H1 (cell line): ENCODE data around the gene VIT. TPM values are rescaled to one million over a fixed set of nuclear protein-coding genes. Genes with fewer than 3 reads are reported as not detected.

ENCODE experiments used
- CTCF ChIA-PET: fragments of 300-600 bp; sonication (Branson Sonifier 250); formaldehyde crosslinking; loops from one replicate; lab custom pipeline; 2021; ENCODE audit not compliant: partially characterized antibody; lab: Charles Lee
- POLR2A ChIA-PET: fragments of 300-600 bp; sonication (Branson Sonifier 250); formaldehyde crosslinking; loops from one replicate; lab custom pipeline; 2021; ENCODE audit warnings: inconsistent platforms; ENCODE audit not compliant: partially characterized antibody; lab: Charles Lee
- DNase-seq, 2 experiments: peaks; one replicate each; pipeline versions ENCODE4 v3.0.0 to v3.0.0-alpha.2; 2010 to 2022; ENCODE audit warnings: low spot score in 2 of 2, low read depth in 1 of 2, mixed read lengths in 1 of 2
- FAIRE-seq: peaks from 2 replicates; lab custom pipeline; 2011; peaks lifted over from hg19 to GRCh38; lab: Jason Lieb, UNC
- H2AFZ ChIP-seq: 2 replicates; pipeline ENCODE4 v1.8.1; 2012; ENCODE audit warnings: low read length, inconsistent platforms
- H2AK5ac ChIP-seq: 2 replicates; pipeline ENCODE4 v1.6.1; 2013; ENCODE audit warnings: low read depth, low read length
- H2BK120ac ChIP-seq: replicated peaks from 2 replicates; pipeline ENCODE3; 2013; ENCODE audit warnings: low read depth, low read length, inconsistent platforms
- H2BK12ac ChIP-seq: 2 replicates; pipeline ENCODE4 v1.6.1; 2013; ENCODE audit warnings: low read depth, low read length
- H2BK15ac ChIP-seq: 2 replicates; pipeline ENCODE4 v1.6.1; 2013; ENCODE audit warnings: low read length
- H2BK20ac ChIP-seq: 2 replicates; pipeline ENCODE4 v1.6.1; 2013; ENCODE audit warnings: low read length
- H2BK5ac ChIP-seq: 2 replicates; pipeline ENCODE4 v1.6.1; 2013; ENCODE audit warnings: low read depth, low read length
- H3K14ac ChIP-seq: 2 replicates; pipeline ENCODE4 v1.6.1; 2013; ENCODE audit warnings: inconsistent platforms; ENCODE audit not compliant: insufficient read length
- H3K18ac ChIP-seq: 2 replicates; pipeline ENCODE4 v1.6.1; 2013; ENCODE audit warnings: low read length; ENCODE audit errors: extremely low read depth
- H3K23ac ChIP-seq: 2 replicates; pipeline ENCODE4 v1.6.1; 2013; ENCODE audit warnings: inconsistent platforms; ENCODE audit not compliant: insufficient read length
- H3K23me2 ChIP-seq: 2 replicates; pipeline ENCODE4 v1.6.1; 2013; ENCODE audit warnings: low read depth, low read length
- H3K27ac ChIP-seq: 2 replicates; pipeline ENCODE4 v1.6.1; 2011; ENCODE audit warnings: low read depth, low read length, inconsistent platforms
- H3K27me3 ChIP-seq, 4 experiments: replicated peaks in 1 of 4; 1 replicate in 1 of 4; 2 replicates in 3 of 4; pipeline versions ENCODE4 v1.6.1 to v1.8.1; 2011 to 2013; ENCODE audit warnings: low read length in 3 of 4, mild to moderate bottlenecking in 3 of 4, inconsistent platforms in 2 of 4, mixed read lengths in 2 of 4, moderate library complexity in 1 of 4; ENCODE audit not compliant: control insufficient read depth in 3 of 4, insufficient read depth in 3 of 4; ENCODE audit errors: extremely low read depth in 1 of 4
- H3K36me3 ChIP-seq, 4 experiments: 2 replicates each; pipeline versions ENCODE4 v1.6.1 to v1.8.1; 2011 to 2013; ENCODE audit warnings: mild to moderate bottlenecking in 4 of 4, low read length in 3 of 4, moderate library complexity in 2 of 4, control low read depth in 1 of 4, inconsistent platforms in 1 of 4; ENCODE audit not compliant: insufficient read depth in 4 of 4, control insufficient read depth in 2 of 4
- H3K4ac ChIP-seq: replicated peaks from 2 replicates; pipeline ENCODE3; 2013; ENCODE audit warnings: low read length, low read depth, mixed read lengths, inconsistent platforms; ENCODE audit not compliant: insufficient read length
- H3K4me1 ChIP-seq, 4 experiments: replicated peaks in 1 of 4; 1 replicate in 1 of 4; 2 replicates in 3 of 4; pipeline versions ENCODE4 v1.6.1 to v1.8.1; 2011 to 2013; ENCODE audit warnings: low read length in 3 of 4, inconsistent platforms in 2 of 4, mixed read lengths in 1 of 4; ENCODE audit not compliant: insufficient read depth in 4 of 4, control insufficient read depth in 3 of 4
- H3K4me2 ChIP-seq, 2 experiments: 2 replicates each; pipeline versions ENCODE4 v1.6.1 to v1.8.1; 2011 to 2013; ENCODE audit warnings: low read depth in 2 of 2, low read length in 2 of 2, control low read depth in 1 of 2, inconsistent platforms in 1 of 2, mild to moderate bottlenecking in 1 of 2; ENCODE audit not compliant: insufficient read depth in 1 of 2
- H3K4me3 ChIP-seq, 4 experiments: fragments of 200-600, 300-600 bp in 1 of 4; sonication (generic), shearing (Covaris generic), sonication (Bioruptor Twin) in 1 of 4; 2 replicates each; pipeline versions ENCODE4 v1.5.1 to v1.8.1; 2011 to 2016; ENCODE audit warnings: low read length in 4 of 4, low read depth in 3 of 4, control low read depth in 2 of 4, inconsistent platforms in 2 of 4, mild to moderate bottlenecking in 2 of 4, mixed read lengths in 1 of 4, moderate library complexity in 1 of 4; ENCODE audit not compliant: insufficient read depth in 2 of 4; ENCODE audit errors: extremely low read depth in 1 of 4
- H3K56ac ChIP-seq: replicated peaks from 2 replicates; pipeline ENCODE3; 2013; ENCODE audit warnings: low read depth, mild to moderate bottlenecking, mixed read lengths, low read length, inconsistent platforms; ENCODE audit not compliant: insufficient read length
- H3K79me1 ChIP-seq: 2 replicates; pipeline ENCODE4 v1.6.1; 2013; ENCODE audit warnings: low read depth, low read length, control low read depth
- H3K79me2 ChIP-seq, 2 experiments: 2 replicates each; pipeline versions ENCODE4 v1.6.1 to v1.8.1; 2012 to 2013; ENCODE audit warnings: low read length in 2 of 2, mild to moderate bottlenecking in 2 of 2, inconsistent platforms in 1 of 2; ENCODE audit not compliant: insufficient read depth in 2 of 2, control insufficient read depth in 1 of 2
- H3K9ac ChIP-seq, 4 experiments: replicated peaks in 1 of 4; 1 replicate in 1 of 4; 2 replicates in 3 of 4; pipeline versions ENCODE4 v1.6.1 to v1.8.1; 2011 to 2013; ENCODE audit warnings: low read depth in 3 of 4, low read length in 3 of 4, control low read depth in 2 of 4, mild to moderate bottlenecking in 2 of 4, moderate library complexity in 2 of 4, inconsistent platforms in 1 of 4; ENCODE audit errors: extremely low read depth in 1 of 4
- H3K9me3 ChIP-seq, 2 experiments: 2 replicates each; pipeline versions ENCODE4 v1.6.1 to v1.8.1; 2012 to 2013; ENCODE audit warnings: mild to moderate bottlenecking in 2 of 2, moderate library complexity in 2 of 2, control low read depth in 1 of 2, inconsistent platforms in 1 of 2, low read depth in 1 of 2, low read length in 1 of 2, mixed read lengths in 1 of 2; ENCODE audit not compliant: insufficient read depth in 2 of 2
- H4K20me1 ChIP-seq, 2 experiments: replicated peaks in 1 of 2; 2 replicates each; pipeline versions ENCODE3 to v1.8.1; 2011 to 2013; ENCODE audit warnings: inconsistent platforms in 2 of 2, low read length in 2 of 2, mild to moderate bottlenecking in 1 of 2; ENCODE audit not compliant: insufficient read depth in 2 of 2, control insufficient read depth in 1 of 2
- H4K5ac ChIP-seq: 2 replicates; pipeline ENCODE4 v1.6.1; 2013; ENCODE audit warnings: low read length, low read depth, mixed read lengths, inconsistent platforms; ENCODE audit not compliant: insufficient read length
- H4K8ac ChIP-seq: 2 replicates; pipeline ENCODE4 v1.8.0; 2013; ENCODE audit warnings: mild to moderate bottlenecking, moderate library complexity, low read length, inconsistent platforms; ENCODE audit not compliant: insufficient read depth; ENCODE audit errors: extremely low read depth
- H4K91ac ChIP-seq: replicated peaks from 2 replicates; pipeline ENCODE3; 2013; ENCODE audit warnings: low read length, mixed read lengths, inconsistent platforms; ENCODE audit not compliant: insufficient read length
- BCL11A ChIP-seq, 2 experiments: IDR thresholded peaks; one replicate each; pipeline ENCODE4 v1.6.1; 2011; ENCODE audit warnings: low read depth in 2 of 2, low read length in 2 of 2, mild to moderate bottlenecking in 2 of 2
- CBX8 ChIP-seq: fragments of 300-800, 300-1000 bp; sonication (generic); IDR thresholded peaks from 2 replicates; pipeline ENCODE4 v1.7.1; 2016; ENCODE audit warnings: low read depth, low read length, borderline replicate concordance
- CHD1 ChIP-seq: IDR thresholded peaks from 2 replicates; pipeline ENCODE4 v1.6.1; 2012; ENCODE audit warnings: low read depth, low read length, improper control_type of control experiment
- EP300 ChIP-seq, 2 experiments: IDR thresholded peaks; 1 replicate in 1 of 2; 2 replicates in 1 of 2; pipeline ENCODE4 v1.6.1; 2011 to 2012; ENCODE audit warnings: low read depth in 2 of 2, low read length in 2 of 2, mild to moderate bottlenecking in 2 of 2, borderline replicate concordance in 1 of 2, inconsistent platforms in 1 of 2, moderate library complexity in 1 of 2
- GABPA ChIP-seq: IDR thresholded peaks from 2 replicates; pipeline ENCODE4 v1.6.1; 2011; ENCODE audit warnings: mild to moderate bottlenecking, low read length, moderate library complexity, borderline replicate concordance; ENCODE audit not compliant: insufficient read depth
- JUN ChIP-seq: IDR thresholded peaks from 2 replicates; pipeline ENCODE4 v1.6.1; 2011; ENCODE audit warnings: low read depth, mild to moderate bottlenecking, improper control_type of control experiment, low read length
- MAFK ChIP-seq: IDR thresholded peaks from 2 replicates; pipeline ENCODE4 v1.6.1; 2012; ENCODE audit warnings: low read depth, mild to moderate bottlenecking, improper control_type of control experiment, low read length
- POLR2A ChIP-seq, 2 experiments: IDR thresholded peaks; 1 replicate in 1 of 2; 2 replicates in 1 of 2; pipeline ENCODE4 v1.6.1; 2011; ENCODE audit warnings: low read depth in 2 of 2, low read length in 2 of 2, mild to moderate bottlenecking in 2 of 2; ENCODE audit errors: control extremely low read depth in 1 of 2
- POLR2AphosphoS5 ChIP-seq: IDR thresholded peaks from 2 replicates; pipeline ENCODE4 v1.6.1; 2011; ENCODE audit warnings: low read depth, low read length
- SAP30 ChIP-seq: fragments of 300-600 bp; sonication (generic); IDR thresholded peaks from 2 replicates; pipeline ENCODE4 v1.7.1; 2012; ENCODE audit warnings: low read length, moderate library complexity, mild to moderate bottlenecking, inconsistent platforms; ENCODE audit not compliant: insufficient read depth, insufficient replicate concordance
- SP2 ChIP-seq: IDR thresholded peaks from 2 replicates; pipeline ENCODE4 v1.6.1; 2012; ENCODE audit warnings: mild to moderate bottlenecking, low read length, inconsistent platforms
- TBP ChIP-seq: IDR thresholded peaks from 2 replicates; pipeline ENCODE4 v1.6.1; 2011; ENCODE audit warnings: low read depth, low read length, improper control_type of control experiment
- YY1 ChIP-seq: IDR thresholded peaks from 2 replicates; pipeline ENCODE4 v1.6.1; 2011; ENCODE audit warnings: low read depth, mild to moderate bottlenecking, low read length
- ZNF274 ChIP-seq: IDR thresholded peaks from 2 replicates; pipeline ENCODE4 v1.7.0; 2012; ENCODE audit warnings: low read length, borderline replicate concordance; ENCODE audit errors: extremely low read depth
- WGBS, 2 experiments: shearing (Covaris generic) in 1 of 2; methylation state at CpG; one replicate each; pipeline versions ENCODE4 v1.1.6 to v1.1.7; 2013 to 2015; ENCODE audit warnings: low lambda C conversion rate in 2 of 2, mixed read lengths in 2 of 2, inconsistent platforms in 1 of 2, low coverage in 1 of 2, missing lambda C conversion rate in 1 of 2; ENCODE audit not compliant: insufficient replicate concordance in 2 of 2, insufficient coverage in 1 of 2, insufficient read length in 1 of 2; ENCODE audit errors: extremely low coverage in 1 of 2, missing lambda C conversion rate in 1 of 2; 5-methylcytosine and 5-hydroxymethylcytosine counted together
- polyA plus RNA-seq, 7 experiments: library from polyadenylated mRNA; depleted of rRNA in 3 of 7; stranded (reverse) in 5 of 7; unstranded in 2 of 7; fragments of >200 nt in 5 of 7; fragments of 200-250 nt in 2 of 7; gene quantifications; 1 replicate in 5 of 7; 2 replicates in 1 of 7; 4 replicates in 1 of 7; pipeline versions ENCODE4 v1.2.1 to v1.2.3, GENCODE V29; 2011 to 2013; ENCODE audit warnings: missing spikeins in 2 of 7, mixed read lengths in 2 of 7
- total RNA-seq: library from RNA; stranded (reverse); fragmentation: NEBNext Ultra II Directional; extraction: Animal tissue kit (Norgen Biotek cat#: 25700); gene quantifications from 2 replicates; pipeline ENCODE4 v1.2.1, GENCODE V29; 2021

Gene VIT
- total and polyA plus RNA-seq, 2 of the 8 experiments (the other 6 are each of a cell fraction or from before 2014, with no cell fraction given): 0.03 TPM; not detected in 1

DNA sequence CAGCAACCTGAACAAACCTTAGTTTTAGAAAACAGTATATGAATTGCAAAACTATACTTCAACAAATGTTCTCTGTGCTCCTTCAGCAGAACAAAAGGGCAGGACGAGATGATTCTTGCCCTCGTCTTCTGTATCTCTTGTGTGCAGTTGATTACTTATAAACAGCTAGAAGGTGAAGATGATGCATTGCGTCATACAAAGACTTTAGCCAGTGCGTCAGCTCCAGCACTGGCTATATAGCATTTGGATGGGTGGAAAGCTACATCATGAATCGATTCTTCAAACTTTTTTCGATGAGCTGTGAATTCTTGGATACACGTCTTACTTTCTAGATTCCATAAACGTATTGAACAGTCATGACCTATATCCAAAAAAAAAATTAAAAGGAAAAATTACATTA lies 152.8 kb downstream of the VIT start:
- no peak overlapping the region for H3K18ac ChIP-seq
- H2BK20ac ChIP-seq: no peak overlapping the region
- CTCF ChIA-PET: interaction anchor here (0.6 to 0.7 kb wide), 2 partner anchors 18 to 70 kb away, joined by 3 read pairs; no protein-coding TSS in a partner anchor
- no peak overlapping the region for H3K23ac ChIP-seq
- no peaks in the 10 kb centered on the region for H3K23me2 ChIP-seq
- H2BK120ac ChIP-seq: no peak overlapping the region
- H3K56ac ChIP-seq: no peak overlapping the region
- H2BK5ac ChIP-seq: no peak overlapping the region
- no peaks in the 10 kb centered on the region for H3K9me3 ChIP-seq
- WGBS, 2 experiments: 93% methylated on average over 8 of the region's 8 CpGs; no CpG with 5 or more reads in 1 of the 2 experiments
- no peak overlapping the region for H3K14ac ChIP-seq
- H3K4me3 ChIP-seq: no peak overlapping the region
- H3K4ac ChIP-seq: no peak overlapping the region
- DNase-seq (no peak), FAIRE-seq (no peak)
- H4K20me1 ChIP-seq: no peaks in the 10 kb centered on the region
- no peak overlapping the region for H4K91ac ChIP-seq
- no peak overlapping the region for H2AFZ ChIP-seq
- H2AK5ac ChIP-seq: no peak overlapping the region
- H3K36me3 ChIP-seq: peaks cover 2 to 15% (median 7%) of the 10 kb centered on the region in 4 experiments; a peak in 4 of 8 replicates
- H3K79me1 ChIP-seq: no peaks in the 10 kb centered on the region
- no peaks in the 10 kb centered on the region for H3K79me2 ChIP-seq
- H2BK15ac ChIP-seq: no peak overlapping the region
- TF ChIP-seq SP2 (no peak), CBX8 (no peak), ZNF274 (no peak), SAP30 (no peak), YY1 (no peak), EP300 (IDR thresholded peaks at IDR 0.05; ENCODE audit: borderline replicate concordance in 1 of 2, low read depth in 2 of 2, low read length in 2 of 2) (no peak), JUN (no peak), TBP (no peak), GABPA (no peak), POLR2A (IDR thresholded peaks at IDR 0.05; ENCODE audit: control extremely low read depth in 1 of 2, low read depth in 2 of 2, low read length in 2 of 2) (no peak), POLR2AphosphoS5 (no peak), MAFK (no peak), CHD1 (no peak), BCL11A (IDR thresholded peaks at IDR 0.05; ENCODE audit: low read depth in 2 of 2, low read length in 2 of 2) (no peak)
- H3K27me3 ChIP-seq: peaks cover 0 to 2% (median 0%) of the 10 kb centered on the region in 4 experiments; a peak in 1 of 7 replicates
- peaks cover 0 to under 1% (median 0%) of the 10 kb centered on the region in 4 experiments; a peak in 2 of 7 replicates for H3K4me1 ChIP-seq
- POLR2A ChIA-PET: no interaction called here
- no peak overlapping the region for H4K5ac ChIP-seq
- H3K9ac ChIP-seq: no peak overlapping the region
- H4K8ac ChIP-seq: no peak overlapping the region
- H2BK12ac ChIP-seq: no peak overlapping the region
- no peak overlapping the region for H3K27ac ChIP-seq
- no peak overlapping the region for H3K4me2 ChIP-seq
